B cell (primary cell): ENCODE data around the gene TREH.

Experiments used
- EZH2 ChIP-seq: IDR thresholded peaks from 2 replicates; pipeline ENCODE4 v1.6.1; 2012; ENCODE audit warnings: borderline replicate concordance, low read depth, mild to moderate bottlenecking, moderate library complexity, low read length; ENCODE audit not compliant: insufficient read depth, poor library complexity, severe bottlenecking
- TF ChIP-seq, protein P1 (sequence below): fragments of 200-600 bp; IDR thresholded peaks from one replicate; pipeline ENCODE4 v1.8.0; 2022; ENCODE audit warnings: antibody characterized with exemption, mild to moderate bottlenecking

DNA sequence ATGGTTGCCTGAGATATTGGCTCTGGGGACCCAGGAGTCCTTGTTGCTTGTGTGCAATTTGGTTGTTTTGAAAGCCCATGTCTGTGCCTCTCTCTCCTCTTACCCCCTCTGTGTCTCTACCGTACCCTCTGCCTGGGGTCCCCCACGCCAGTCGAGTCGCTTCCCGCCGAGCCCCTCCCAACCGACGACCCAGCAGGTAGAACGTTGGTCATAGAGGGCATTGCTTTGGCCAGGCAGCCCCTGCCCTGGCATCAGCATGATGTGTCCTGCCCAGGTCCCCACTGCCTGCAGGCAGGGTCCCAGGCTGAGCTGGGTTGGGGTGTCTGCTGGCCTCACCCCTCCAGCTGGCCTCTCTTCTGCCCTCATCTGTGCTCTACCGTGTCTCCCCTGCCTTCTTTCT lies 35.0 kb downstream of the TREH start:
- TF ChIP-seq, protein P1, sequence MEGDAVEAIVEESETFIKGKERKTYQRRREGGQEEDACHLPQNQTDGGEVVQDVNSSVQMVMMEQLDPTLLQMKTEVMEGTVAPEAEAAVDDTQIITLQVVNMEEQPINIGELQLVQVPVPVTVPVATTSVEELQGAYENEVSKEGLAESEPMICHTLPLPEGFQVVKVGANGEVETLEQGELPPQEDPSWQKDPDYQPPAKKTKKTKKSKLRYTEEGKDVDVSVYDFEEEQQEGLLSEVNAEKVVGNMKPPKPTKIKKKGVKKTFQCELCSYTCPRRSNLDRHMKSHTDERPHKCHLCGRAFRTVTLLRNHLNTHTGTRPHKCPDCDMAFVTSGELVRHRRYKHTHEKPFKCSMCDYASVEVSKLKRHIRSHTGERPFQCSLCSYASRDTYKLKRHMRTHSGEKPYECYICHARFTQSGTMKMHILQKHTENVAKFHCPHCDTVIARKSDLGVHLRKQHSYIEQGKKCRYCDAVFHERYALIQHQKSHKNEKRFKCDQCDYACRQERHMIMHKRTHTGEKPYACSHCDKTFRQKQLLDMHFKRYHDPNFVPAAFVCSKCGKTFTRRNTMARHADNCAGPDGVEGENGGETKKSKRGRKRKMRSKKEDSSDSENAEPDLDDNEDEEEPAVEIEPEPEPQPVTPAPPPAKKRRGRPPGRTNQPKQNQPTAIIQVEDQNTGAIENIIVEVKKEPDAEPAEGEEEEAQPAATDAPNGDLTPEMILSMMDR, result no peak
- TF ChIP-seq EZH2, result no peak
